ENCODE data around the gene FBXL19.

FBXL19 gene

GRCh38 chr16:30944352-30944751 lies 21.0 kb downstream of the FBXL19 start:
- no peak for DNase-seq (ENCODE audit: low read depth in 2 of 2)

GRCh38 chr16:30946671-30947540 lies 23.5 kb downstream of the FBXL19 start:
- DNase-seq (ENCODE audit: low read depth in 2 of 2) = no peak

- DNase-seq (ENCODE audit: low read depth in 2 of 2) = no peak
These were observed 24.1 kb downstream of the FBXL19 start for GRCh38 chr16:30947541-30947858.

- peak; percentile 95 to 96 for DNase-seq (ENCODE audit: low read depth in 2 of 2)
These were observed 24.7 kb downstream of the FBXL19 start for GRCh38 chr16:30947859-30948666.

- no peak for DNase-seq (ENCODE audit: low read depth in 2 of 2)
These were observed 25.6 kb downstream of the FBXL19 start, which contains the start of gene ORAI3 for GRCh38 chr16:30948667-30949649. TSS of gene ORAI3 (plus strand) at chr16:30949068. CDS start at chr16:30949290, 222 bp downstream.

- no peak for DNase-seq (ENCODE audit: low read depth in 2 of 2)
These were observed 26.5 kb downstream of the FBXL19 start for GRCh38 chr16:30949650-30950515.

GRCh38 chr16:30950516-30951065 lies 27.2 kb downstream of the FBXL19 start:
- no peak for DNase-seq (ENCODE audit: low read depth in 2 of 2)

GRCh38 chr16:30951193-30951592 lies 27.8 kb downstream of the FBXL19 start:
- no peak for DNase-seq (ENCODE audit: low read depth in 2 of 2)

- no peak for DNase-seq (ENCODE audit: low read depth in 2 of 2)
These were observed 28.4 kb downstream of the FBXL19 start for GRCh38 chr16:30951750-30952149.

GRCh38 chr16:30953111-30953510 lies 29.7 kb downstream of the FBXL19 start:
- DNase-seq (ENCODE audit: low read depth in 2 of 2) = no peak

- DNase-seq (ENCODE audit: low read depth in 2 of 2) = peak; percentile 39 to 40
These were observed 30.2 kb downstream of the FBXL19 start for GRCh38 chr16:30953511-30954124.

GRCh38 chr16:30954993-30955392 lies 31.6 kb downstream of the FBXL19 start:
- DNase-seq (ENCODE audit: low read depth in 2 of 2) = no peak

- DNase-seq (ENCODE audit: low read depth in 2 of 2) = peak; percentile 71
These were observed 33.5 kb downstream of the FBXL19 start for GRCh38 chr16:30956601-30957455.

- peak; percentile 91 to 92 for DNase-seq (ENCODE audit: low read depth in 2 of 2)
These were observed 34.2 kb downstream of the FBXL19 start, which contains the start of gene SETD1A for GRCh38 chr16:30957456-30958174. TSS of gene SETD1A (plus strand) at chr16:30957754. CDS start at chr16:30958732, 978 bp downstream.

GRCh38 chr16:30958175-30959079 lies 35.1 kb downstream of the FBXL19 start:
- DNase-seq (ENCODE audit: low read depth in 2 of 2) = peak in 1 of 2 experiments; percentile 20

- DNase-seq (ENCODE audit: low read depth in 2 of 2) = no peak
These were observed 38.0 kb downstream of the FBXL19 start for GRCh38 chr16:30961384-30961783.

GRCh38 chr16:30963925-30964511 lies 40.6 kb downstream of the FBXL19 start:
- no peak for DNase-seq (ENCODE audit: low read depth in 2 of 2)
